Endothelial cell of umbilical vein (primary cell): Measurements from ENCODE around the gene MRGPRD. TPM values are rescaled to one million over a fixed set of nuclear protein-coding genes. Genes with fewer than 3 reads are reported as not detected.

Source experiments
- Bru-seq: library from RNA; stranded (reverse); fragments of 400-500 nt; gene quantifications from one replicate; lab custom pipeline; 2021; lab: Mats Ljungman, UMichigan
- BruChase-seq, 2 experiments: library from RNA; stranded (reverse); fragments of 400-500 nt; gene quantifications; one replicate each; lab custom pipeline; 2021; lab: Mats Ljungman, UMichigan
- BruUV-seq: library from RNA; stranded (reverse); fragments of 400-500 nt; replicated peaks from 2 replicates; lab custom pipeline; 2021; lab: Mats Ljungman, UMichigan
- CTCF ChIA-PET: fragments of 300-600, 350-600 bp; sonication (Branson Sonifier 250); formaldehyde crosslinking; loops from one replicate; lab custom pipeline; 2021; ENCODE audit warnings: antibody characterized with exemption, inconsistent platforms; lab: Charles Lee
- POLR2A ChIA-PET: fragments of 300-600, 350-600 bp; sonication (Branson Sonifier 250); formaldehyde crosslinking; loops from one replicate; lab custom pipeline; 2021; ENCODE audit warnings: antibody characterized with exemption, inconsistent platforms; lab: Charles Lee
- DNase-seq: peaks from one replicate; pipeline ENCODE4 v3.0.0-alpha.2; 2011; ENCODE audit warnings: low read depth, low spot score
- FAIRE-seq: peaks from 2 replicates; lab custom pipeline; 2011; peaks lifted over from hg19 to GRCh38; lab: Jason Lieb, UNC
- H2AFZ ChIP-seq: 2 replicates; pipeline ENCODE4 v1.6.0; 2012; ENCODE audit warnings: low read depth, low read length, control low read depth, inconsistent platforms
- H3K27ac ChIP-seq: 2 replicates; pipeline ENCODE4 v1.5.1; 2011; ENCODE audit warnings: low read depth, mild to moderate bottlenecking, control low read depth, low read length, moderate library complexity; ENCODE audit not compliant: insufficient read depth
- H3K27me3 ChIP-seq, 2 experiments: 2 replicates each; pipeline versions ENCODE4 v1.6.0 to v1.6.1; 2011; ENCODE audit warnings: low read length in 2 of 2, mixed read lengths in 1 of 2; ENCODE audit not compliant: control insufficient read depth in 2 of 2, insufficient read depth in 2 of 2
- H3K36me3 ChIP-seq, 2 experiments: 2 replicates in 1 of 2; 3 replicates in 1 of 2; pipeline ENCODE4 v1.5.1; 2011; ENCODE audit warnings: low read length in 2 of 2, mild to moderate bottlenecking in 1 of 2, moderate library complexity in 1 of 2; ENCODE audit not compliant: control insufficient read depth in 2 of 2, insufficient read depth in 2 of 2; ENCODE audit errors: extremely low read depth in 1 of 2
- H3K4me1 ChIP-seq: 3 replicates; pipeline ENCODE4 v1.5.1; 2011; ENCODE audit warnings: mild to moderate bottlenecking, low read length; ENCODE audit not compliant: control insufficient read depth, insufficient read depth; ENCODE audit errors: extremely low read depth
- H3K4me2 ChIP-seq: 2 replicates; pipeline ENCODE4 v1.6.1; 2011; ENCODE audit warnings: low read length, control low read depth, mixed read lengths; ENCODE audit not compliant: insufficient read depth
- H3K4me3 ChIP-seq, 3 experiments: fragments of 200-600 bp in 1 of 3; sonication (generic), shearing (Covaris generic) in 1 of 3; replicated peaks in 1 of 3; 2 replicates each; pipeline ENCODE4 v1.5.1; 2011 to 2016; ENCODE audit warnings: control low read depth in 3 of 3, low read length in 3 of 3, mild to moderate bottlenecking in 2 of 3, inconsistent platforms in 1 of 3, low read depth in 1 of 3, moderate library complexity in 1 of 3; ENCODE audit not compliant: insufficient read depth in 1 of 3
- H3K79me2 ChIP-seq: 2 replicates; pipeline ENCODE4 v1.6.0; 2012; ENCODE audit warnings: low read length, inconsistent platforms; ENCODE audit not compliant: control insufficient read depth, insufficient read depth
- H3K9ac ChIP-seq: replicated peaks from 2 replicates; pipeline ENCODE3; 2011; ENCODE audit warnings: low read length, control low read depth; ENCODE audit not compliant: insufficient read depth; ENCODE audit errors: extremely low read depth
- H3K9me1 ChIP-seq: replicated peaks from 3 replicates; pipeline ENCODE4 v1.6.0; 2011; ENCODE audit warnings: mild to moderate bottlenecking, low read length; ENCODE audit not compliant: control insufficient read depth, insufficient read depth; ENCODE audit errors: extremely low read depth
- H3K9me3 ChIP-seq: replicated peaks from 2 replicates; pipeline ENCODE4 v1.5.1; 2012; ENCODE audit warnings: low read length, inconsistent platforms; ENCODE audit not compliant: control insufficient read depth, insufficient read depth
- H4K20me1 ChIP-seq: replicated peaks from 2 replicates; pipeline ENCODE3; 2011; ENCODE audit warnings: mild to moderate bottlenecking, low read length; ENCODE audit not compliant: control insufficient read depth, insufficient read depth; ENCODE audit errors: extremely low read depth
- FOS ChIP-seq: IDR thresholded peaks from 2 replicates; pipeline ENCODE4 v1.6.1; 2011; ENCODE audit warnings: mild to moderate bottlenecking, low read length, moderate library complexity, borderline replicate concordance; ENCODE audit not compliant: insufficient read depth
- GATA2 ChIP-seq: IDR thresholded peaks from 2 replicates; pipeline ENCODE4 v1.7.0; 2011; ENCODE audit warnings: low read depth, mild to moderate bottlenecking, moderate library complexity, mixed read lengths, low read length; ENCODE audit not compliant: insufficient read length, insufficient read depth
- JUN ChIP-seq: IDR thresholded peaks from 2 replicates; pipeline ENCODE4 v1.6.1; 2011; ENCODE audit warnings: borderline replicate concordance, low read depth; ENCODE audit not compliant: insufficient read length, insufficient read depth
- MYC ChIP-seq: IDR thresholded peaks from one replicate; pipeline ENCODE4 v1.6.1; 2011; ENCODE audit warnings: mild to moderate bottlenecking, low read depth, low read length
- POLR2A ChIP-seq: IDR thresholded peaks from 2 replicates; pipeline ENCODE4 v1.6.1; 2012; ENCODE audit warnings: low read depth, mild to moderate bottlenecking, control low read depth, low read length
- POLR2AphosphoS5 ChIP-seq: IDR thresholded peaks from 2 replicates; pipeline ENCODE4 v1.6.1; 2012; ENCODE audit warnings: low read depth, mild to moderate bottlenecking, control low read depth, low read length, moderate library complexity; ENCODE audit not compliant: insufficient read depth
- dilution Hi-C: fragments of 300-500 bp; cut with MboI; formaldehyde crosslinking; loops from one replicate; pipeline ENCODE4 v1.15.0; 2019; ENCODE audit warnings: low sequenced_read_pairs; ENCODE audit not compliant: extremely low pct_ligation_motif_present
- intact Hi-C: fragments of 100-400 bp; cut with micrococcal nuclease; formaldehyde crosslinking; loops from one replicate; pipeline ENCODE4 v1.10.0; 2022
- long read RNA-seq: library from polyadenylated mRNA; stranded (forward); transcript quantifications from one replicate; pipeline ENCODE4 v2.0.0, GENCODE V29; 2021
- polyA minus RNA-seq, 3 experiments: library from RNA; depleted of rRNA, polyadenylated mRNA; stranded (reverse); fragments of >200 nt; gene quantifications; 1 replicate in 1 of 3; 2 replicates in 2 of 3; pipeline ENCODE4 v1.2.3, GENCODE V29; 2011
- polyA plus RNA-seq, 4 experiments: library from polyadenylated mRNA; depleted of rRNA in 3 of 4; stranded (reverse) in 3 of 4; unstranded in 1 of 4; fragments of >200 nt; gene quantifications; 2 replicates each; pipeline versions ENCODE4 v1.2.1 to v1.2.3, GENCODE V29; 2011 to 2012; ENCODE audit warnings: missing spikeins in 1 of 4
- total RNA-seq: library from RNA; stranded (reverse); gene quantifications from 2 replicates; pipeline ENCODE4 v1.2.3, GENCODE V29; 2021
- TF ChIP-seq, protein P1 (sequence below): IDR thresholded peaks from 2 replicates; pipeline ENCODE4 v1.6.1; 2011; ENCODE audit not compliant: insufficient read depth, insufficient read length

The MRGPRD gene, protein sequence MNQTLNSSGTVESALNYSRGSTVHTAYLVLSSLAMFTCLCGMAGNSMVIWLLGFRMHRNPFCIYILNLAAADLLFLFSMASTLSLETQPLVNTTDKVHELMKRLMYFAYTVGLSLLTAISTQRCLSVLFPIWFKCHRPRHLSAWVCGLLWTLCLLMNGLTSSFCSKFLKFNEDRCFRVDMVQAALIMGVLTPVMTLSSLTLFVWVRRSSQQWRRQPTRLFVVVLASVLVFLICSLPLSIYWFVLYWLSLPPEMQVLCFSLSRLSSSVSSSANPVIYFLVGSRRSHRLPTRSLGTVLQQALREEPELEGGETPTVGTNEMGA
- not detected in 2 replicates for total RNA-seq
- polyA plus RNA-seq = not detected in 2 replicates
- polyA plus RNA-seq (2011; cell fraction: cytosol; rRNA removed) = not detected in 2 replicates
- polyA plus RNA-seq (2011; cell fraction: nucleus; rRNA removed) = not detected in 2 replicates
- polyA plus RNA-seq (2012) = not detected in 2 replicates
- not detected in 2 replicates for polyA minus RNA-seq
- not detected for polyA minus RNA-seq (2011; cell fraction: cytosol; rRNA and poly(A)+ RNA removed)
- not detected in 2 replicates for polyA minus RNA-seq (2011; cell fraction: nucleus; rRNA and poly(A)+ RNA removed)
- Bru-seq, nascent RNA = not detected
- BruChase-seq, experiment 1, labeled RNA remaining after a 6-hour chase = not detected
- not detected for BruChase-seq, experiment 2, labeled RNA remaining after a 2-hour chase
- long read RNA-seq = 0 reads

DNA sequence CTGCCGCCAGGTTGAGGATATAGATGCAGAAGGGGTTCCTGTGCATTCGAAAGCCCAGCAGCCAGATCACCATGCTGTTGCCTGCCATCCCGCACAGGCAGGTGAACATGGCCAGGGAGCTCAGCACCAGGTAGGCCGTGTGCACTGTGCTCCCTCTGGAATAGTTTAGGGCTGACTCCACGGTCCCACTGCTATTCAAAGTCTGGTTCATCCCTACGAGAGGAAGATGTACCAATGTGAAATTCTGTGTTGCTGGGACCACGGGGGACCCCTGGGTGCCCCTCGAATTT lies at the start of gene MRGPRD:
TSS of gene MRGPRD (minus strand) at position 211 of the 290 bp plus-strand sequence. CDS start at position 211, 0 bp downstream.
- Histone ChIP-seq H3K9ac (no peak within 1 kb of the TSS), H3K9me1 (no peaks in the 10 kb centered on the region), H3K27me3 (peaks cover 0 to 5% of the 10 kb centered on the region in 2 experiments), H3K9me3 (no peaks in the 10 kb centered on the region), H3K79me2 (no peaks in the 10 kb centered on the region), H3K27ac (no peak within 1 kb of the TSS), H3K4me2 (no peak within 1 kb of the TSS), H3K36me3 (no peaks in the 10 kb centered on the region), H4K20me1 (no peaks in the 10 kb centered on the region), H3K4me1 (no peaks in the 10 kb centered on the region), H3K4me3 (no peak within 1 kb of the TSS), H2AFZ (no peak within 1 kb of the TSS)
- POLR2A ChIA-PET = no interaction called here
- DNase-seq (no peak), FAIRE-seq (no peak)
- BruUV-seq = no TSS peak
- dilution Hi-C loops = no loop called here
- CTCF ChIA-PET = no interaction called here
- intact Hi-C loops = no loop called here
- TF ChIP-seq POLR2AphosphoS5 (no peak), GATA2 (no peak), FOS (no peak), JUN (no peak), POLR2A (no peak), MYC (no peak)
- TF ChIP-seq, protein P1, sequence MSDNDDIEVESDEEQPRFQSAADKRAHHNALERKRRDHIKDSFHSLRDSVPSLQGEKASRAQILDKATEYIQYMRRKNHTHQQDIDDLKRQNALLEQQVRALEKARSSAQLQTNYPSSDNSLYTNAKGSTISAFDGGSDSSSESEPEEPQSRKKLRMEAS = no peak
